ENCODE data around the gene CDC40.

DNA sequence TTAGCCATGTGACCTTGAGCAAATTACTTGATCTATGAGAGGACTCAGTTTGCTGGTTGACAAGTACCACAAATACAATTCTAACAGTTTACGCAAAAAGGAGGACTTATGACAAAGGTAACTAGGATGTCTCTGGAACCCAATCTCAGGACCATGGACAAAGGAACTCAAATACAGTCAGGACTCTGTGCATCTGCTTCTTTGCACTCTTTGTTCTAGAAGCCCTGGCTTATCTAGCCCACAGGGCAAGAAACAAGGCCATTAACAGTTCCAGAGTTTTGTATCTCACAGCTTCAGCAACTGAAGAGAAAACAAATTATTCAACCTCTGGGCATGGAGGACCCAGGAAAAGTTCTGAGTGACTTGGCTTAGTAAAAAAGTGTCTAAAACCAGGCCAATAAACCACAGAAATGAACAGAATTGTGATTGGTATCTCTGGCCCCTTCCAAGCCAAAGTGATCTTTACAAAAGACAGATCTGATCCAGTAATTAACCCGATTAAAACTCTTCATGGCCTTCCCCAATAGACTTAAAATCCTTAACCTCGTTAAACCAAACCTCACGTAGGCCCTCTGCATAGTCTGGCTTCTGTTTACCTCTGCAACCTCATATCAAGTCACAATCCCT, 6.6 kb upstream of the CDC40 start:
- TF ChIP-seq CTCF (IDR thresholded peaks at IDR 0.05) (no peak), POLR2A (IDR thresholded peaks at IDR 0.05) (no peak)
